Keratinocyte (primary cell): Measurements from ENCODE around the gene THRB. TPM values are rescaled to one million over a fixed set of nuclear protein-coding genes. Genes with fewer than 3 reads are reported as not detected.

Experiments
- DNase-seq: peaks from one replicate; pipeline ENCODE4 v3.0.0-alpha.2; 2011; ENCODE audit warnings: low read depth, missing footprints, low spot score
- FAIRE-seq: peaks from 2 replicates; lab custom pipeline; 2011; peaks lifted over from hg19 to GRCh38; lab: Jason Lieb, UNC
- H2AFZ ChIP-seq: 2 replicates; pipeline ENCODE4 v1.6.0; 2012; ENCODE audit warnings: low read length, control low read depth, inconsistent platforms; ENCODE audit not compliant: control insufficient read depth
- H3K27ac ChIP-seq: 2 replicates; pipeline ENCODE4 v1.5.1; 2011; ENCODE audit warnings: low read length; ENCODE audit not compliant: control insufficient read depth, insufficient read depth
- H3K27me3 ChIP-seq: 3 replicates; pipeline ENCODE4 v1.6.0; 2011; ENCODE audit warnings: low read length; ENCODE audit not compliant: control insufficient read depth, insufficient read depth; ENCODE audit errors: extremely low read depth
- H3K36me3 ChIP-seq, 2 experiments: 2 replicates in 1 of 2; 3 replicates in 1 of 2; pipeline ENCODE4 v1.5.1; 2011; ENCODE audit warnings: low read length in 2 of 2, mild to moderate bottlenecking in 1 of 2; ENCODE audit not compliant: control insufficient read depth in 2 of 2, insufficient read depth in 2 of 2; ENCODE audit errors: extremely low read depth in 1 of 2
- H3K4me1 ChIP-seq: 3 replicates; pipeline ENCODE4 v1.5.1; 2011; ENCODE audit warnings: low read length; ENCODE audit not compliant: control insufficient read depth, insufficient read depth; ENCODE audit errors: extremely low read depth
- H3K4me2 ChIP-seq: 3 replicates; pipeline ENCODE4 v1.6.0; 2011; ENCODE audit warnings: low read depth, low read length; ENCODE audit not compliant: control insufficient read depth, insufficient read depth; ENCODE audit errors: extremely low read depth
- H3K4me3 ChIP-seq, 3 experiments: fragments of 200-600 bp in 1 of 3; sonication (generic) in 1 of 3; 2 replicates in 2 of 3; 3 replicates in 1 of 3; pipeline ENCODE4 v1.5.1; 2011 to 2016; ENCODE audit warnings: low read length in 3 of 3, mild to moderate bottlenecking in 3 of 3, control low read depth in 2 of 3, inconsistent platforms in 1 of 3, low read depth in 1 of 3, mixed read lengths in 1 of 3, mixed run types in 1 of 3, moderate library complexity in 1 of 3; ENCODE audit not compliant: control insufficient read depth in 2 of 3, insufficient read depth in 2 of 3; ENCODE audit errors: extremely low read depth in 1 of 3
- H3K79me2 ChIP-seq: 2 replicates; pipeline ENCODE4 v1.6.0; 2012; ENCODE audit warnings: low read length; ENCODE audit not compliant: control insufficient read depth, insufficient read depth
- H3K9ac ChIP-seq: 3 replicates; pipeline ENCODE4 v1.6.0; 2011; ENCODE audit warnings: low read length; ENCODE audit not compliant: control insufficient read depth, insufficient read depth; ENCODE audit errors: extremely low read depth
- H3K9me1 ChIP-seq: 3 replicates; pipeline ENCODE4 v1.6.0; 2011; ENCODE audit warnings: low read length; ENCODE audit not compliant: control insufficient read depth, insufficient read depth; ENCODE audit errors: extremely low read depth
- H3K9me3 ChIP-seq: 2 replicates; pipeline ENCODE4 v1.5.1; 2012; ENCODE audit warnings: low read depth, low read length; ENCODE audit not compliant: control insufficient read depth
- H4K20me1 ChIP-seq: 3 replicates; pipeline ENCODE4 v1.6.0; 2011; ENCODE audit warnings: low read length; ENCODE audit not compliant: control insufficient read depth, insufficient read depth; ENCODE audit errors: extremely low read depth
- EZH2 ChIP-seq: IDR thresholded peaks from one replicate; pipeline ENCODE4 v1.6.1; 2012; ENCODE audit warnings: inconsistent platforms, mild to moderate bottlenecking, low read length, moderate library complexity
- dilution Hi-C: fragments of 300-500 bp; cut with MboI; formaldehyde crosslinking; loops from one replicate; pipeline ENCODE4 v1.7.0; 2020; ENCODE audit warnings: low sequenced_read_pairs; ENCODE audit not compliant: extremely low pct_ligation_motif_present
- polyA plus RNA-seq, 5 experiments: library from polyadenylated mRNA; depleted of rRNA in 3 of 5; stranded (reverse) in 3 of 5; stranded (forward) in 1 of 5; unstranded in 1 of 5; fragments of >200 nt; gene quantifications; 1 replicate in 1 of 5; 2 replicates in 3 of 5; 3 replicates in 1 of 5; pipeline versions ENCODE4 v1.2.1 to v1.2.3, GENCODE V29; 2011 to 2012; ENCODE audit warnings: missing spikeins in 2 of 5, low read depth in 1 of 5, low replicate concordance in 1 of 5
- TF ChIP-seq, protein P1 (sequence below), 3 experiments: IDR thresholded peaks in 1 of 3; conservative IDR thresholded peaks in 1 of 3; optimal IDR thresholded peaks in 1 of 3; 2 replicates in 2 of 3; 3 replicates in 1 of 3; pipeline versions ENCODE3 to v1.5.1; 2011; ENCODE audit warnings: low read length in 3 of 3, mild to moderate bottlenecking in 3 of 3, moderate library complexity in 2 of 3, control low read depth in 1 of 3, inconsistent platforms in 1 of 3; ENCODE audit not compliant: insufficient read depth in 2 of 3; ENCODE audit errors: extremely low read depth in 1 of 3

Gene THRB
- polyA plus RNA-seq, 1 donor (not counting 4 experiments of a cell fraction or from before 2014, with no cell fraction given) = 2.6 TPM

DNA sequence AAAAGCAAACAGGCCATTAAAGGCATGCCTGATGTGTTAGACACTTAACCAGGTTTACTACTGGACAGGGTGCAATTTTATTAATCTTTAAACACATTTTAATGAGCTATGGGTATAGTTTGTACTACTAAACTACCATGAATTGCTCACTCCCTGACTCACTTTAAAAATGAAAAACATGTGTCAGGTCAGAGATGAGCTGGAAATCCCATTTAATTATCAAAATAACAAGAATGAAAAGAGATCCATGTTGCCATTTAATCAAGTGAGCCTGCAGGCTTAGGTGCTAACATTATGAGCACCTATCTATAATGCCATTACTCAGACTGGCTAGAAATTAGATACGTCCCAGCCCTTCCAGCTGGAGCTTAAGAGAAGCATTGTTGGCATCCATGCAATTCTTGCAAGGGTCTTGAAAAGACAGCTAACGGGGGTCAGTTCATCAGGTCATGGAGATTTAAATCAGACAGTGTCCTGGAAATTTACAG lies 224.4 kb downstream of the THRB start:
- no peaks in the 10 kb centered on the region for H4K20me1 ChIP-seq
- no peaks in the 10 kb centered on the region for H3K4me1 ChIP-seq
- TF ChIP-seq, protein P1, sequence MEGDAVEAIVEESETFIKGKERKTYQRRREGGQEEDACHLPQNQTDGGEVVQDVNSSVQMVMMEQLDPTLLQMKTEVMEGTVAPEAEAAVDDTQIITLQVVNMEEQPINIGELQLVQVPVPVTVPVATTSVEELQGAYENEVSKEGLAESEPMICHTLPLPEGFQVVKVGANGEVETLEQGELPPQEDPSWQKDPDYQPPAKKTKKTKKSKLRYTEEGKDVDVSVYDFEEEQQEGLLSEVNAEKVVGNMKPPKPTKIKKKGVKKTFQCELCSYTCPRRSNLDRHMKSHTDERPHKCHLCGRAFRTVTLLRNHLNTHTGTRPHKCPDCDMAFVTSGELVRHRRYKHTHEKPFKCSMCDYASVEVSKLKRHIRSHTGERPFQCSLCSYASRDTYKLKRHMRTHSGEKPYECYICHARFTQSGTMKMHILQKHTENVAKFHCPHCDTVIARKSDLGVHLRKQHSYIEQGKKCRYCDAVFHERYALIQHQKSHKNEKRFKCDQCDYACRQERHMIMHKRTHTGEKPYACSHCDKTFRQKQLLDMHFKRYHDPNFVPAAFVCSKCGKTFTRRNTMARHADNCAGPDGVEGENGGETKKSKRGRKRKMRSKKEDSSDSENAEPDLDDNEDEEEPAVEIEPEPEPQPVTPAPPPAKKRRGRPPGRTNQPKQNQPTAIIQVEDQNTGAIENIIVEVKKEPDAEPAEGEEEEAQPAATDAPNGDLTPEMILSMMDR (optimal IDR thresholded peaks at IDR 0.05 in 1 of 3, IDR thresholded peaks at IDR 0.05 in 1 of 3, conservative IDR thresholded peaks at IDR 0.05 in 1 of 3; ENCODE audit: extremely low read depth in 1 of 3, insufficient read depth in 2 of 3, low read length in 3 of 3) = no peak
- TF ChIP-seq EZH2 = no peak
- dilution Hi-C loops = no loop called here
- no peak for FAIRE-seq
- H3K4me2 ChIP-seq = no peak overlapping the region
- no peaks in the 10 kb centered on the region for H3K36me3 ChIP-seq
- no peaks in the 10 kb centered on the region for H3K27me3 ChIP-seq
- H3K27ac ChIP-seq = no peak overlapping the region
- H3K4me3 ChIP-seq = no peak overlapping the region
- H3K79me2 ChIP-seq = no peaks in the 10 kb centered on the region
- no peak overlapping the region for H2AFZ ChIP-seq
- no peaks in the 10 kb centered on the region for H3K9me3 ChIP-seq
- no peaks in the 10 kb centered on the region for H3K9me1 ChIP-seq
- H3K9ac ChIP-seq = no peak overlapping the region
- no peak for DNase-seq

GRCh38 chr3:24264748-24265158 lies 229.9 kb downstream of the THRB start:
- FAIRE-seq = peak; percentile 53
- Histone ChIP-seq H3K36me3 (no peaks in the 10 kb centered on the region), H3K9me3 (no peaks in the 10 kb centered on the region), H3K4me3 (no peak overlapping the region), H3K9ac (no peak overlapping the region), H3K27ac (no peak overlapping the region), H2AFZ (no peak overlapping the region), H4K20me1 (no peaks in the 10 kb centered on the region), H3K4me1 (no peaks in the 10 kb centered on the region), H3K4me2 (no peak overlapping the region), H3K9me1 (no peaks in the 10 kb centered on the region), H3K79me2 (no peaks in the 10 kb centered on the region), H3K27me3 (no peaks in the 10 kb centered on the region)
- no peak for DNase-seq
- dilution Hi-C loops = no loop called here
- no peak for TF ChIP-seq EZH2
- TF ChIP-seq, protein P1 (optimal IDR thresholded peaks at IDR 0.05 in 1 of 3, IDR thresholded peaks at IDR 0.05 in 1 of 3, conservative IDR thresholded peaks at IDR 0.05 in 1 of 3; ENCODE audit: extremely low read depth in 1 of 3, insufficient read depth in 2 of 3, low read length in 3 of 3) = peak; percentile 62 to 66 (median 65)
